ENCODE results near the gene ZNF611.

DNA sequence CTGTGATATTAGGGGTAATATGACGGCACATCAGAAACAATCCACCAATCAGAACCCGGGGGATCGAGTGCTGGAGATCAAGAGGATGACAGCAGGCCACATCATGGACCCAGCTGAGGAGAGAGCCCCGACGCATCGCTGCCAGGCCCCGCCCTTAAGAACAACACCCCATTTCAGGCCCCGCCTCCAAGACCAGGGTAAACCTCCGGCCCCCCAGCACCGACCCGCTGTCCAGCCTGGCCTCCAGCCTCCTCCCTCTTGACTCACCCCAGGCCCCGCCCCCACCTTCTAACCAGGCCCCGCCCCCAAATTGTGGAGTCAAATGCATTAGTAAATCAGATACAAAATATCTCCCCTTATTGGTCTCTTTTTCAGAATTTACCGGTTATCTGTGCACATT lies 4.7 kb upstream of the ZNF611 start:
- TF ChIP-seq, protein P1, sequence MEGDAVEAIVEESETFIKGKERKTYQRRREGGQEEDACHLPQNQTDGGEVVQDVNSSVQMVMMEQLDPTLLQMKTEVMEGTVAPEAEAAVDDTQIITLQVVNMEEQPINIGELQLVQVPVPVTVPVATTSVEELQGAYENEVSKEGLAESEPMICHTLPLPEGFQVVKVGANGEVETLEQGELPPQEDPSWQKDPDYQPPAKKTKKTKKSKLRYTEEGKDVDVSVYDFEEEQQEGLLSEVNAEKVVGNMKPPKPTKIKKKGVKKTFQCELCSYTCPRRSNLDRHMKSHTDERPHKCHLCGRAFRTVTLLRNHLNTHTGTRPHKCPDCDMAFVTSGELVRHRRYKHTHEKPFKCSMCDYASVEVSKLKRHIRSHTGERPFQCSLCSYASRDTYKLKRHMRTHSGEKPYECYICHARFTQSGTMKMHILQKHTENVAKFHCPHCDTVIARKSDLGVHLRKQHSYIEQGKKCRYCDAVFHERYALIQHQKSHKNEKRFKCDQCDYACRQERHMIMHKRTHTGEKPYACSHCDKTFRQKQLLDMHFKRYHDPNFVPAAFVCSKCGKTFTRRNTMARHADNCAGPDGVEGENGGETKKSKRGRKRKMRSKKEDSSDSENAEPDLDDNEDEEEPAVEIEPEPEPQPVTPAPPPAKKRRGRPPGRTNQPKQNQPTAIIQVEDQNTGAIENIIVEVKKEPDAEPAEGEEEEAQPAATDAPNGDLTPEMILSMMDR (conservative IDR thresholded peaks at IDR 0.05; ENCODE audit: low read length) = no peak
- TF ChIP-seq EZH2phosphoT487 (IDR thresholded peaks at IDR 0.05; ENCODE audit: borderline replicate concordance, low read depth, low read length) = no peak
